ENCODE measurements around the gene ATRIP.

GRCh38 chr3:48464713-48465221, 18.2 kb downstream of the ATRIP start:
- TF ChIP-seq EZH2 (optimal IDR thresholded peaks at IDR 0.05; ENCODE audit: low read depth, low read length) (no peak), CTCF (IDR thresholded peaks at IDR 0.05; ENCODE audit: low read length) (no peak)

Data from MM.1S (cell line).